ENCODE results near the gene PXDC1.
"Not testable (repeated sequence)": the region's sequence is repeated elsewhere in the genome, so short reads cannot be mapped to it uniquely, and the experiment has no call there.

The PXDC1 gene

DNA sequence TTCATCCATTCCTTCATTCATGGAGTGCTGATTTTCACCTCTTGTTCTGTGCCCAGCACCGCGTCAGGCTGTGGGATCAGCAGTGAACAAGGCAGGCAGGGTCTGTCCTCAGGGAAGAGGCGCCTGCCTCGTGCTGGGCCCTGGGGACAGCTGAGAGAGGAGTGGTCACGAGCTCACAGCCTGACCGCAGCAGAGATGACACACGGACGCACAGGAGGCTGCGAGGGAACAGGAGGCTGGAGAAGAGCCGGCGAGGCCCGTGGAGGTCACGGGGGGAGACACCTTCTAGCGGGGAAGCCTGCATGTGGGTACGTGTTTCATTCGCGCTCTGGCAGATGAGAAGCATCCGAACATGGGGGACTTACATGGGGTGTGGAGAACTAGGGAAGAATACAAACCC, 27.5 kb downstream of the PXDC1 start:
- Histone ChIP-seq H3K4me2 (no peak overlapping the region), H3K4me3 (no peak overlapping the region), H3K9me3 (no peaks in the 10 kb centered on the region), H3K27ac (no peak overlapping the region), H3K36me3 (peaks cover 10% of the 10 kb centered on the region; the same call in 1 of the 2 replicates), H3K4me1 (no peaks in the 10 kb centered on the region), H3K9ac (no peak overlapping the region), H4K20me1 (no peaks in the 10 kb centered on the region), H3K27me3 (no peaks in the 10 kb centered on the region)
- TF ChIP-seq Cebpa-rat (IDR thresholded peaks at IDR 0.05): no peak

DNA sequence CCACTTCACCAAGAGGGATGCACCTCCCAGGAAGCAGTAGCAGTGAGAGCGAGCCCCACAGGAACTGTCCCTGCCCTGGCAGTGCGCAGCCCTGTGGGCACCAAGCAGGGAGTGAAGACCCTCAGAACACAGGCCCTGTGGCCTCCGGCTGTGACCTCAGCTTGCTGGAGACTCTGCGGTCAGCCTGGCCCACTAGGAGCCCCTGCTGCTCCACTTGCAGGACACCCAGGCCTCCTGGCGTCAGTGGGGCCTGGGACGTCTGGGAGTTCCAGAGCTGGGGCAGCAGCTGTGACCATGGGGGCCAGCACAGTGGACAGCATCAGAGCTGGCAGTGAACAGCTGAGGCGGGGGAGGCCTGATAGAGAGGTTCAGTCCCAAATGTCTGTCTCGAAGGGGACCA, 28.3 kb downstream of the PXDC1 start:
- TF ChIP-seq Cebpa-rat (IDR thresholded peaks at IDR 0.05): no peak
- Histone ChIP-seq H3K27me3 (no peaks in the 10 kb centered on the region), H3K36me3 (peaks cover 10% of the 10 kb centered on the region; the same call in 1 of the 2 replicates), H3K9me3 (no peaks in the 10 kb centered on the region), H3K27ac (no peak overlapping the region), H3K9ac (no peak overlapping the region), H3K4me3 (no peak overlapping the region), H3K4me2 (no peak overlapping the region), H3K4me1 (no peaks in the 10 kb centered on the region), H4K20me1 (no peaks in the 10 kb centered on the region)

GRCh38 chr6:3722785-3723184, 28.7 kb downstream of the PXDC1 start:
- H3K9ac ChIP-seq: no peak overlapping the region
- H3K9me3 ChIP-seq: no peaks in the 10 kb centered on the region
- no peaks in the 10 kb centered on the region for H4K20me1 ChIP-seq
- H3K27me3 ChIP-seq: no peaks in the 10 kb centered on the region
- H3K4me1 ChIP-seq: no peaks in the 10 kb centered on the region
- TF ChIP-seq Cebpa-rat (IDR thresholded peaks at IDR 0.05): no peak
- peaks cover 10% of the 10 kb centered on the region; the same call in 1 of the 2 replicates for H3K36me3 ChIP-seq
- H3K4me3 ChIP-seq: no peak overlapping the region
- H3K27ac ChIP-seq: no peak overlapping the region
- no peak overlapping the region for H3K4me2 ChIP-seq

GRCh38 chr6:3721810-3722621, 29.5 kb downstream of the PXDC1 start:
- Histone ChIP-seq H3K27me3 (no peaks in the 10 kb centered on the region), H4K20me1 (no peaks in the 10 kb centered on the region), H3K4me3 (no peak overlapping the region), H3K9ac (no peak overlapping the region), H3K27ac (no peak overlapping the region), H3K36me3 (peaks cover 7% of the 10 kb centered on the region; the same call in 1 of the 2 replicates), H3K4me1 (no peaks in the 10 kb centered on the region), H3K4me2 (no peak overlapping the region), H3K9me3 (no peaks in the 10 kb centered on the region)
- TF ChIP-seq Cebpa-rat (IDR thresholded peaks at IDR 0.05): no peak

DNA sequence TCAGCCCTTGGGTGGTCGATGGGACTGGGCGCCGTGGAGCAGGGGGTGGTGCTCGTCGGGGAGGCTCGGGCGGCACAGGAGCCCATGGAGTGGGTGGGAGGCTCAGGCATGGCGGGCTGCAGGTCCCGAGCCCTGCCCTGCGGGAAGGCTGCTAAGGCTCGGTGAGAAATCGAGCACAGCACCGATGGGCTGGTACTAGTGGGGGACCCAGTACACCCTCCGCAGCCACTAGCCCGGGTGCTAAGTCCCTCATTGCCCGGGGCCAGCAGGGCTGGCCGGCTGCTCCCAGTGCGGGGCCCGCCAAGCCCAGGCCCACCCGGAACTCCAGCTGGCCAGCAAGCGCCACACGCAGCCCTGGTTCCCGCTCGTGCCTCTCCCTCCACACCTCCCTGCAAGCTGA, 30.7 kb downstream of the PXDC1 start:
- H3K27me3 ChIP-seq, H3K4me2 ChIP-seq, H3K27ac ChIP-seq, H3K4me3 ChIP-seq, H3K4me1 ChIP-seq, H3K9me3 ChIP-seq, H4K20me1 ChIP-seq, H3K36me3 ChIP-seq, H3K9ac ChIP-seq: not testable (repeated sequence)

GRCh38 chr6:3719462-3720308, 31.8 kb downstream of the PXDC1 start:
- TF ChIP-seq Cebpa-rat (IDR thresholded peaks at IDR 0.05): no peak
- no peak overlapping the region for H3K4me3 ChIP-seq
- H3K9ac ChIP-seq: no peak overlapping the region
- peaks cover 7% of the 10 kb centered on the region; the same call in 1 of the 2 replicates for H3K36me3 ChIP-seq
- H4K20me1 ChIP-seq: no peaks in the 10 kb centered on the region
- no peaks in the 10 kb centered on the region for H3K4me1 ChIP-seq
- no peaks in the 10 kb centered on the region for H3K27me3 ChIP-seq
- H3K9me3 ChIP-seq: no peaks in the 10 kb centered on the region
- H3K4me2 ChIP-seq: no peak overlapping the region
- no peak overlapping the region for H3K27ac ChIP-seq

- Histone ChIP-seq H3K36me3 (peaks cover 4% of the 10 kb centered on the region; the same call in 1 of the 2 replicates), H4K20me1 (no peaks in the 10 kb centered on the region), H3K27ac (no peak overlapping the region), H3K4me1 (no peaks in the 10 kb centered on the region), H3K9ac (no peak overlapping the region), H3K4me2 (no peak overlapping the region), H3K4me3 (no peak overlapping the region), H3K27me3 (no peaks in the 10 kb centered on the region), H3K9me3 (no peaks in the 10 kb centered on the region)
- TF ChIP-seq Cebpa-rat (IDR thresholded peaks at IDR 0.05): no peak
These were observed 33.1 kb downstream of the PXDC1 start for GRCh38 chr6:3718407-3718806.

DNA sequence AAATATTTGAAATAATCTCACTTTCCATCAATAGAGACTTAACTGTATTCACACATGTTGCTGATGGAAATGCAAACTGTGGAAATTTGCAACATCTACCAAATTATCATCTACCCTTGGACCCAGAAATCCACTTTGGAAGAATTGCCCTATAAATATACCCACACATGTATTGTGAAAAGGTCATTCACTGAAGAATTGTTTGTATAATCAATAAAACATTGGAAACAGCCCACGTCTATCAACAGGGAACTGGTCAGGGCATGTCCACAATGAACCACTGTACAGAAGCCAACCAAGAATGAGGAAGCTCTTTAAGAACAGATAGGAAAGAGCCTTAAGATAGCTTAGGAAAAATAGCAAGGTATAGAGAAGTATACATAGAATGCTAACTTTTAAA, 36.2 kb downstream of the PXDC1 start:
- no peaks in the 10 kb centered on the region for H3K9me3 ChIP-seq
- H4K20me1 ChIP-seq: no peaks in the 10 kb centered on the region
- no peak overlapping the region for H3K27ac ChIP-seq
- H3K27me3 ChIP-seq: no peaks in the 10 kb centered on the region
- no peak overlapping the region for H3K4me2 ChIP-seq
- no peak overlapping the region for H3K9ac ChIP-seq
- H3K36me3 ChIP-seq: no peaks in the 10 kb centered on the region
- no peaks in the 10 kb centered on the region for H3K4me1 ChIP-seq
- TF ChIP-seq Cebpa-rat (IDR thresholded peaks at IDR 0.05): no peak
- H3K4me3 ChIP-seq: no peak overlapping the region

GRCh38 chr6:3714768-3715167, 36.7 kb downstream of the PXDC1 start:
- TF ChIP-seq Cebpa-rat (IDR thresholded peaks at IDR 0.05): no peak
- Histone ChIP-seq H3K4me2 (no peak overlapping the region), H3K36me3 (no peaks in the 10 kb centered on the region)

DNA sequence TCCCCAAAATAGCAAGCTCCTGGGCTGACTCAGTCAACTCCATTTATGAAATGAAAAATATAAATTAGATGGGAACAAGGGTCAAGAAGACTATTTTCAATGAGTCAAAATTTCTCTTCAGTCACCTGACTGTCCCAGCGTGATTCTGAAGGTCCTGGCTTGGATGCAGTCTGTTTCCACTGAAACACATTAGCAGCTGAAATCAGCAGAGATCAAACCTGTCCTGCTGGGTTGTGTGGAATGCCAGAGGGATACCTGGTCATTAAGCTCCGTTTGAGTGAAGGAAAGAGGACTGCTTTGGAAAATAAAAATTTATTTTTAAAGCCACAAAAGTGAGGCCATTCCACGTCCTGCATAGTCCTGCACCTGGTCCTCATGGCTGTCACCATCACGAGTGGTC, 37.4 kb downstream of the PXDC1 start:
- no peaks in the 10 kb centered on the region for H3K9me3 ChIP-seq
- H3K4me2 ChIP-seq: no peak overlapping the region
- H3K4me1 ChIP-seq: no peaks in the 10 kb centered on the region
- no peak overlapping the region for H3K27ac ChIP-seq
- no peak overlapping the region for H3K4me3 ChIP-seq
- no peaks in the 10 kb centered on the region for H3K36me3 ChIP-seq
- no peak overlapping the region for H3K9ac ChIP-seq
- no peaks in the 10 kb centered on the region for H3K27me3 ChIP-seq
- H4K20me1 ChIP-seq: no peaks in the 10 kb centered on the region
- TF ChIP-seq Cebpa-rat (IDR thresholded peaks at IDR 0.05): no peak

More at GRCh38 chr6:3714768-3715167, 36.7 kb downstream of the PXDC1 start:
- Histone ChIP-seq H3K4me1 (no peaks in the 10 kb centered on the region), H4K20me1 (no peaks in the 10 kb centered on the region), H3K4me3 (no peak overlapping the region), H3K9me3 (no peaks in the 10 kb centered on the region), H3K27me3 (no peaks in the 10 kb centered on the region), H3K27ac (no peak overlapping the region), H3K9ac (no peak overlapping the region)

Data from BLaER1 (cell line).